Measurements from ENCODE around the gene ITM2A.
A peak's percentile ranks its signal among the peaks of the same experiment; 100 is the strongest.

ITM2A gene

DNA sequence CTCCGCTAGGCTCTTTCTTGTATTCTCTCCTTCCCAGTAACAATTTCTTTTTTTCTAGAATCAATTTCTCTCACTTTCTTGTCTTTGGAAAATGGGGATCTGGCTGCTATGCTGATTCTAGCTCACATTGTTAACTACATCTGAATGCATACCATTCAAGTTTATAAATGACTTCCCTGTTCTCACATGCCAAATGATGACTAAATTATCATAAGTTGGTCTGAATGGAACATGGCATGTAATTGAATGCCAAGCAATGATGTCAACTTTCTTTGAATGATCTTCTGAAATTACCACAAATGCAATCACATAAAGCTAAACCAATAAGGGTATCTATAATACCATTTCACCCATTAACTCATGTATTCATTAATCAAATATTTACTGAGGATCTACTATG, 2.7 kb upstream of the ITM2A start:
- TF ChIP-seq, protein P1, sequence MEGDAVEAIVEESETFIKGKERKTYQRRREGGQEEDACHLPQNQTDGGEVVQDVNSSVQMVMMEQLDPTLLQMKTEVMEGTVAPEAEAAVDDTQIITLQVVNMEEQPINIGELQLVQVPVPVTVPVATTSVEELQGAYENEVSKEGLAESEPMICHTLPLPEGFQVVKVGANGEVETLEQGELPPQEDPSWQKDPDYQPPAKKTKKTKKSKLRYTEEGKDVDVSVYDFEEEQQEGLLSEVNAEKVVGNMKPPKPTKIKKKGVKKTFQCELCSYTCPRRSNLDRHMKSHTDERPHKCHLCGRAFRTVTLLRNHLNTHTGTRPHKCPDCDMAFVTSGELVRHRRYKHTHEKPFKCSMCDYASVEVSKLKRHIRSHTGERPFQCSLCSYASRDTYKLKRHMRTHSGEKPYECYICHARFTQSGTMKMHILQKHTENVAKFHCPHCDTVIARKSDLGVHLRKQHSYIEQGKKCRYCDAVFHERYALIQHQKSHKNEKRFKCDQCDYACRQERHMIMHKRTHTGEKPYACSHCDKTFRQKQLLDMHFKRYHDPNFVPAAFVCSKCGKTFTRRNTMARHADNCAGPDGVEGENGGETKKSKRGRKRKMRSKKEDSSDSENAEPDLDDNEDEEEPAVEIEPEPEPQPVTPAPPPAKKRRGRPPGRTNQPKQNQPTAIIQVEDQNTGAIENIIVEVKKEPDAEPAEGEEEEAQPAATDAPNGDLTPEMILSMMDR (IDR thresholded peaks at IDR 0.05; ENCODE audit: insufficient read depth, low read length, poor library complexity, severe bottlenecking) = no peak
- Histone ChIP-seq H3K36me3 (ENCODE audit: control insufficient read depth, insufficient read depth, low read length) (no peaks in the 10 kb centered on the region), H3K4me3 (replicated peaks; ENCODE audit: low read depth, low read length) (no peak overlapping the region), H3K27me3 (replicated peaks; ENCODE audit: control insufficient read depth, insufficient read depth, low read length) (no peaks in the 10 kb centered on the region)
- DNase-seq (ENCODE audit: extremely low read depth, insufficient read length) = no peak

DNA sequence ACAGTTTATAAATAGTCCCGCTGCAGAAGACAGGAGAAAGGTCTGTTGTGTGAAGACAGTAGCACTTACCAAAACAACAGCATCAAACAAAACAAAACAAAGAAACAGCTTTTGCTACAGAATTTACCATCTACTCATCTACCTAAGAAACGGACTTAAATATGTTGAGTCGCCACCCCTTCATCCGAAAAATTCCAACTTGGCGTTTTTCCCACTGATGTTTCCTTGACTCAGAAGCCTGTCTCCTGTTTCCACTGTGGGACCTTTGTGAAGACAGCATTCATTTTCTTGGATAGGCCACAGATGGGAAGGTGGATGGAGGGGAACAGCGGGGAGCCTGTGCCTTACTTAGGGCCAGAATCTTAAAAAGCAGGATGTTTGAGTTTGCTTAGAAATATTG, 1.3 kb upstream of the ITM2A start:
- TF ChIP-seq, protein P1 (IDR thresholded peaks at IDR 0.05; ENCODE audit: insufficient read depth, low read length, poor library complexity, severe bottlenecking) = no peak
- Histone ChIP-seq H3K27me3 (replicated peaks; ENCODE audit: control insufficient read depth, insufficient read depth, low read length) (no peaks in the 10 kb centered on the region), H3K4me3 (replicated peaks; ENCODE audit: low read depth, low read length) (no peak overlapping the region), H3K36me3 (ENCODE audit: control insufficient read depth, insufficient read depth, low read length) (no peaks in the 10 kb centered on the region)
- DNase-seq (ENCODE audit: extremely low read depth, insufficient read length) = no peak

DNA sequence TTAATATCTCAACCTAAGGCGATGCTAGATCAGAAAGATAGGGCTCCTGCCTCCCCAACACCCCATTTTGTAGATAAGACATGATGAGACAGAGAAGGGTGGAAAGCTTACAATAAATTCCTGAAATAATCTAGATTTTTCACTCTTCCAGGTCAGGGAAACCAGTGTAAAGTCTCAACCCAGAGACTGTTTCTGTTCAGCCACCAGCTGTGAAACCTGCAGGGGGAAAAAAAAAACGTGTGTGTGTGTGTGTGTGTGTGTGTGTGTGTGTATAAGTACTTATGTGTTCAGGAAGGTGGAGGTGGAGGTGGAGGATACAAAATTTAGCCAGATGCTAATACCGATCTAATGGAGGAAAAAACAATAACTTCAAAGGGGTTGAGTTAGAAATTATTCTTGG, 773 bp upstream of the ITM2A start:
- Histone ChIP-seq H3K36me3 (ENCODE audit: control insufficient read depth, insufficient read depth, low read length) (no peaks in the 10 kb centered on the region), H3K27me3 (replicated peaks; ENCODE audit: control insufficient read depth, insufficient read depth, low read length) (no peaks in the 10 kb centered on the region), H3K4me3 (replicated peaks; ENCODE audit: low read depth, low read length) (no peak overlapping the region)
- no peak for DNase-seq (ENCODE audit: extremely low read depth, insufficient read length)
- TF ChIP-seq, protein P1 (IDR thresholded peaks at IDR 0.05; ENCODE audit: insufficient read depth, low read length, poor library complexity, severe bottlenecking) = no peak

DNA sequence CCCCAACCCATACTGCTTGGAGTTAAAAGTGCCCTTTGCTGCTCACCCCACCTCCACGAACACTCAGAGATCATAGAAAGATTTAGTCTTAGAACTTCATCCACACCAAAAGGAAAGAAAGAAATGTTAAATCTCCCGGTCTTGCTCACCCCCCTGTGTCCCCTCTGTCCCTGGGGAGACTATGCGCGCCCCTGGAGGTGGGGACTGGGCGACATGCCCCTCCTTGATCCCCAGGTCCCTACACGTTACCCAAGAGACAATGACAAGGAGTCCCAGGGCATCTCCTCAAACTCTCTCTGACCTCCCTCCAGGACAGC, 620 bp downstream of the ITM2A start:
- Histone ChIP-seq H3K36me3 (ENCODE audit: control insufficient read depth, insufficient read depth, low read length) (no peaks in the 10 kb centered on the region), H3K4me3 (replicated peaks; ENCODE audit: low read depth, low read length) (peak overlapping the region; percentile 67), H3K27me3 (replicated peaks; ENCODE audit: control insufficient read depth, insufficient read depth, low read length) (no peaks in the 10 kb centered on the region)
- no peak for DNase-seq (ENCODE audit: extremely low read depth, insufficient read length)
- TF ChIP-seq, protein P1 (IDR thresholded peaks at IDR 0.05; ENCODE audit: insufficient read depth, low read length, poor library complexity, severe bottlenecking) = no peak

DNA sequence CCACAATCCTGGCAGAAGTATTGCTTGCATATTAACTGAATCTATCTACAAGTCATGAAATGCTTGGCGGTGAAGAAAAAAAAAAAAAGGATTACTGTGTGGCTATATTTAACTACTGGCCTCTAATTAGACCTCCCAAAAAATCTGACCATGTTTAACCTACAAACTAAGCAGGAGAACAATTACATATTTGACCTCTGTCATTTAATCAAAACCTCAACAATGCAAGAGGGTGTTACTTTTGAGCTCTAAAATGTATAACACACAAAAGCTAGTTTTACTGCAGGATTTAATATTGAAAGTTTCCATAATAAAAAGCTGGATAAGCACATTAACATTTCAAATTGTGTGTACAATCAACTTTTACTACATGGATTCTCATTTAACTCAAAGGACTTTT, 1.5 kb downstream of the ITM2A start:
- H3K4me3 ChIP-seq (replicated peaks; ENCODE audit: low read depth, low read length) = peak overlapping the region; percentile 5; the same call in 1 of the 2 replicates
- TF ChIP-seq, protein P1 (IDR thresholded peaks at IDR 0.05; ENCODE audit: insufficient read depth, low read length, poor library complexity, severe bottlenecking) = no peak
- H3K27me3 ChIP-seq (replicated peaks; ENCODE audit: control insufficient read depth, insufficient read depth, low read length) = no peaks in the 10 kb centered on the region
- H3K36me3 ChIP-seq (ENCODE audit: control insufficient read depth, insufficient read depth, low read length) = no peaks in the 10 kb centered on the region
- no peak for DNase-seq (ENCODE audit: extremely low read depth, insufficient read length)

DNA sequence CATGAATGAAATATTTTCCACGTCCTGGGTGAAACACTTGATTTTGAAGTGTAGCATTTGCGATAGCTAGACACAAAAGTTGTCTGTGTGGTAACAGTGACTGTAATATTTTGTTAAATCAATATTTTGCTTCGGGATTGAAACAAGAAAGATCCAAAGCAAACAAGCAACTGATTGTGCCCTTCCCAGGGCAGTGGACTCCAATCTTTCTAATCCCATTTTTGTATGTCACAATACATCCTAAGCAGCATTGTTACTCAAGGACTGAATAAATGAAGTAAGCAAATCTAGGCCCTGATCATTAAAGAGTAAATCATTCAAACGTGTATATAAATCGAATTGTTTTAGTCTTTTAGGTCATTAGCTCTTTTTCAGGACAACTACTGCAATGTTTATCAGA, 2.8 kb downstream of the ITM2A start:
- no peaks in the 10 kb centered on the region for H3K36me3 ChIP-seq (ENCODE audit: control insufficient read depth, insufficient read depth, low read length)
- DNase-seq (ENCODE audit: extremely low read depth, insufficient read length) = no peak
- TF ChIP-seq, protein P1 (IDR thresholded peaks at IDR 0.05; ENCODE audit: insufficient read depth, low read length, poor library complexity, severe bottlenecking) = no peak
- no peaks in the 10 kb centered on the region for H3K27me3 ChIP-seq (replicated peaks; ENCODE audit: control insufficient read depth, insufficient read depth, low read length)
- no peak overlapping the region for H3K4me3 ChIP-seq (replicated peaks; ENCODE audit: low read depth, low read length)

All from GM06990 (cell line).